ENCODE data around the gene MAP2K5. TPM values are rescaled to one million over a fixed set of nuclear protein-coding genes. Genes with fewer than 3 reads are reported as not detected.

The MAP2K5 gene
- total RNA-seq, 4 donors from 2014 or later = 7.2 to 14.2 (median 9.3) TPM

DNA sequence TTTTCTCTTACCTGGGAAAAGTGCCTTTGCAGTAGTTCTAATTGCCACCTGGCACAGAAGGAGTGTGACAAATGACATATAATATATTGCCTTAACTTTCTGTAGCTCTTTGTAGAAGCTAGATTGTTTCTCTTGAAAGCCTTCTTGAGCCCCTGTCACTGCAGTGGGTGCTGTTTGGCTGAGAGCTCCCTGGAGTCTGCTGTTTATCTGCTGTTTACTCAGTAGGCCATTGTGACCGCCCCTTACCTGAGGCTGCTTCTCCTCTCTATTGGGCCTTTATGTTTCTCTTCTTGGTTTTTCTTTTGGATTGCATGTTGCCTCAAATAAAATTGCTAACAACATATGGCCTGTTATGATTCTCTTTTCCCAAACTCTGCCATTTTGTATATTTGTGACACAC lies 16.7 kb downstream of the MAP2K5 start:
- DNase-seq (ENCODE audit: low spot score) = no peak
- TF ChIP-seq, protein P1, sequence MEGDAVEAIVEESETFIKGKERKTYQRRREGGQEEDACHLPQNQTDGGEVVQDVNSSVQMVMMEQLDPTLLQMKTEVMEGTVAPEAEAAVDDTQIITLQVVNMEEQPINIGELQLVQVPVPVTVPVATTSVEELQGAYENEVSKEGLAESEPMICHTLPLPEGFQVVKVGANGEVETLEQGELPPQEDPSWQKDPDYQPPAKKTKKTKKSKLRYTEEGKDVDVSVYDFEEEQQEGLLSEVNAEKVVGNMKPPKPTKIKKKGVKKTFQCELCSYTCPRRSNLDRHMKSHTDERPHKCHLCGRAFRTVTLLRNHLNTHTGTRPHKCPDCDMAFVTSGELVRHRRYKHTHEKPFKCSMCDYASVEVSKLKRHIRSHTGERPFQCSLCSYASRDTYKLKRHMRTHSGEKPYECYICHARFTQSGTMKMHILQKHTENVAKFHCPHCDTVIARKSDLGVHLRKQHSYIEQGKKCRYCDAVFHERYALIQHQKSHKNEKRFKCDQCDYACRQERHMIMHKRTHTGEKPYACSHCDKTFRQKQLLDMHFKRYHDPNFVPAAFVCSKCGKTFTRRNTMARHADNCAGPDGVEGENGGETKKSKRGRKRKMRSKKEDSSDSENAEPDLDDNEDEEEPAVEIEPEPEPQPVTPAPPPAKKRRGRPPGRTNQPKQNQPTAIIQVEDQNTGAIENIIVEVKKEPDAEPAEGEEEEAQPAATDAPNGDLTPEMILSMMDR (IDR thresholded peaks at IDR 0.05) = no peak
- ATAC-seq (ENCODE audit: low FRiP score) = no peak

GRCh38 chr15:67559576-67559975 lies 17.1 kb downstream of the MAP2K5 start:
- TF ChIP-seq, protein P1 (IDR thresholded peaks at IDR 0.05) = no peak
- DNase-seq (ENCODE audit: low spot score) = no peak
- ATAC-seq (ENCODE audit: low FRiP score) = no peak

DNA sequence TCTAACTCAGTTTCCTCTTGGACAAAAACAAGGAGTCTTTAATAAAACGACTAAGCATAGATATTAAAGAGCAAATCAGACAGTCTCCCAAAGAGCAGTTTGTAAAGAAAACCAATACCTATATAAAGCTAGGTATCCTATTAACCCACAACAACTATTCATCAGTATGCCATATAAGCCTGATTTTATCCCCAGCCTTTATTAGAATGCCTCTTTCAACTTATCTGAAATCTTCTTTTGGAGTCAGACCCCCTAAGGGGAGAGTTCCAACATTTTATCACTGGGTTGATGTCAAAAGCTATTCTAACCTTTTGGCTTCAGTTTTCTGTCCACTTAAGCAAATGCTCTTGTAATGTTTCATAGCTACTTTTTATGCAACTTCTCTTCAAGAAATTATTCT lies 17.8 kb downstream of the MAP2K5 start:
- TF ChIP-seq, protein P1 (IDR thresholded peaks at IDR 0.05) = no peak
- DNase-seq (ENCODE audit: low spot score) (no peak), ATAC-seq (ENCODE audit: low FRiP score) (no peak)

DNA sequence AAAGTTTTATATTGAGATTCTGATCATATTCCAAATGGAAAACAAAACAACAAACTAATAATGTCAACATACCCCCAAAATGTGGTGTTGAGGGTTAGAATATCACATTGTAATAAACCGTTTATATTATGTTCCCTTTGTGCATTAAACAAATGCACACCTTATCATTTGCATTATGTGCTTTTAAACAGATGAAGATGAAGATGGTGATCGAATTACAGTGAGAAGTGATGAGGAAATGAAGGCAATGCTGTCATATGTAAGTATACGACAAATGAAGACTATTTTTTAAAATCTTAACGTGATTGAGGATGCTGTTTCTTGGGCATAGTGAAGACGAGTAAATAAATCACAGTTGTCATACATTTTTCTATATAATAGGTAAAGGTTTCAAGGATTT lies 20.6 kb downstream of the MAP2K5 start:
- DNase-seq (ENCODE audit: low spot score) (no peak), ATAC-seq (ENCODE audit: low FRiP score) (no peak)
- TF ChIP-seq, protein P1 (IDR thresholded peaks at IDR 0.05) = no peak

- TF ChIP-seq, protein P1 (IDR thresholded peaks at IDR 0.05) = no peak
- no peak for ATAC-seq (ENCODE audit: low FRiP score)
- no peak for DNase-seq (ENCODE audit: low spot score)
Observed at GRCh38 chr15:67564021-67564967, 21.8 kb downstream of the MAP2K5 start.

- TF ChIP-seq, protein P1 (IDR thresholded peaks at IDR 0.05) = no peak
- no peak for ATAC-seq (ENCODE audit: low FRiP score)
- no peak for DNase-seq (ENCODE audit: low spot score)
Observed at GRCh38 chr15:67564968-67565345, 22.5 kb downstream of the MAP2K5 start.

DNA sequence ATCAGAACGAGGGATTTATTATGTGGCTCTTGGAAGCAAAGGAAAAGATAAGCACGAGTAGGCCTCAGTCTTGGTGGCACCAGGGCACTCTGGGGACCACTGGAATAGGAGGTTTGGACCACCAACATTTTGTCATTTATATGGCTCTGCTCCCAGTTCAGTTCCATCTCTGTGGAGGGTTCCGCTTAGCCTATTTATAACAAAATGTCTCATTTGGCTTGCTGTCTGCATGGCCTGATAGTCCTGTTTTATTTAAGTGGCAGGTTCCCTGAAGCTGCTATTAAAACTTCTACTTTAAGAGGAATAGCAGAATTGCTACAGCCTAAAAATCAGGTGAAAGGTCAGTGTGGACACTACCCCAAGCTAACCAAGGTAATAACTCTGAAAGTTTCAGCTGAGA lies 27.2 kb downstream of the MAP2K5 start:
- DNase-seq (ENCODE audit: low spot score) (no peak), ATAC-seq (ENCODE audit: low FRiP score) (no peak)
- TF ChIP-seq, protein P1 (IDR thresholded peaks at IDR 0.05) = no peak

Data from omental fat pad (tissue), 4 donors.